ENCODE results near the gene EIF5.
A peak's percentile ranks its signal among the peaks of the same experiment; 100 is the strongest.

Gene EIF5

DNA sequence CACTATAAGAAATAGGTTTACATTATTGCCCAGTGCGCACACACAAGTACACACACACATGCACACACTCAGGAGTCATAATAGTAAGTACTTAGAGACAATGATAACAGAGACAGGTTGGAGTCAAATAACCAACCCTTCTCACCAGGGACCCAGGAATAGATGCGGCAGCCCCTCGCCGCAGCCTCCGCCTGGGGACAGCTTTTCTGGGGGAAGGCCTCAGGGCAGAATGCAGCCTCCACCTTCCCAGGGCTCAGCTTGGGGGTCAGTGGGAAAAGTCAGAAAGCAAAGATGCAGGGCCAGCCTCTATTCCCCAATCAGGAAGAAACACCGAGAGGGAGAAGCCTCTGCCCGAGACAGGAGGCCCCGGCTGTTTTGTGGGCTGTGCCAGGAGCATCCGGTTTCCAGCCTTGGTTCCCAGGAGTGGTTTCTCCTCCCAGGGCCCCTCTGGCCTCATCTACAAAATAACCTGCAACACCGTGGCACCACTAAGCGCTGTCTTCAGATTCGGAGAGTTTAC is 23.4 kb upstream of the EIF5 start:
- no peak for DNase-seq

DNA sequence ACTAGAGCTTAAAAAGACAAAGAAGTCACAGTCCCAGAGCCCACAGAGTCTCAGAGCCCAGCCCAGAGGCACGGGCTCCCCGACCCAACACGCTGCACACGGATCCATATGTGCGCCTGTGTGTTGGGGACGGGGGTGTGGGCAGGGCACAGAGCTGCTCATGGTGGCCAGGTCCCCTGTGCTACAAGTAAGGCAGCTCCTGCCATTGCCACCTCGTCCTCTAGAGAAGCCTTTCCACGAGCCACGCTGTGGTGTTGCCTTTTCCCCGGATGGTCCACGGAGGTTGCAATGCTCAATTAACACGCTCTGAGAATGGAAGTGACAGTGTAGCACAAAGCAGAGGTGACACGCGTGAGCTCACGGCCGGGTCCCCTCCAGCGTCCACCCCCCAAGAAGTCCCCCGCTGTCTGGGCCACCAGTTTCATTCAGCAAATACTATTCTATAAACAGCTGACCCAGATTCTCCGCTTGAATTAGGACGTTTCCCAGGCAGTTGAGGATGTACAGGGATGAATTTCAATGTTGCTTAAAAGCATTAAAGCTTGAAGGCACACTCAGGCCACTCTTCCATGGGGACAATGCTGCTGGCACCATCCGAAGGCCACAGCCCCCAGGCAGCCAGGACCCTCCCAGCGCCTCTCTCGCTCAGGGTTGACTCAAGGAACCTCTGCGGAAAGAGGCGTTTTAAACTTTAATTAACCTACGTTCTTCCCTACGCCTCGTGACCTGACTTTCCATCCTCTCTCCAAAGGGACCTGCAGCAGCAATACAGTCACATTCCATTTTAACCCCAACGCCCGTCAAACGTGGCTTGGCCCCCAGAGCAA is 22.7 kb upstream of the EIF5 start:
- DNase-seq, result no peak

GRCh38 chr14:103312006-103312635 is 21.9 kb upstream of the EIF5 start:
- no peak for DNase-seq

DNA sequence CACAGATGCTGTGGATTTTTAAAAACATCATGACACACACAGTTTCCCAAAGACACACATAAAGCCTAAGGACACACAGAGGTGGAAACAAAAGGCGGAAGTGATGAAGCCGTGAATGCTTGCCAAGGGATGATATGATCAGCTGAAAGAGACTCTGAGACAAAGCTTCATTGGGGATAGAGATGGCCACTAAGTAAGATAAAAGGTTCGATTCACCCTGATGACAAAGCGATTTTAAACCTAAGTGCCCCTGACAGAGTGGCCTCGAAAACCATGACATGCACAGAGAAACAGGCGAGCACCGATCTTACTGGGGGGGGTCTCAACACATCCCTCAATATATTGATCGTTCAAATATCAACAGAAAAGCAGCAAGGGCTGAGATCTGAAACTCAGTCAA is 20.3 kb upstream of the EIF5 start:
- no peak for DNase-seq

- no peak for DNase-seq
These were observed 19.4 kb upstream of the EIF5 start for GRCh38 chr14:103314496-103315277.

DNA sequence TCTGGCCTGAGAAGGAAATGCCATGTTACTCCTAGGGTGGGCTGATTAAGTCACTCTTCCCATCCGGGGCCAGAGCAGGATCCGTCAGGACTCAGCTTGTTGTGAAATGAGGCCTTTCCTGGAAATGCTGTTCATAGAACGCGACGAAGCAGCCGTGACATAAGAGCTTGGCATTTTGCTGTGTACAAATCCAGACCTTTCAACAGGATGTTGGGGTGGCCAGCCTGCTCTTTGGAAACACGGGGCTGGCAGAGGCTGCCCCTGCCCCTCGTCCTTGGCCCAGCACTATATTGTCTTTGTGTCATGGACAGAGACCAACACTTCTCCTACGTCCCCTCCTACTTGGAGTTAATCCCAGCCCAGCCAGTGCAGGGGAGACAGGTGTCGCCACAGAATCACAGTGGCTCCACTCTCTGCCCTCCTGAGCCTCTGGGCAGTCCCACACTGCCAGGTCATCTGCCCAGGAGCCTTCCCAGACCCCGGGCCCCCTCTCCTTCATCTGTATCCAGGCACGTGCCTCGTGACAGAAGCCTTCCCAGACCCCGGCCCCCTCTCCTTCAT is 18.6 kb upstream of the EIF5 start:
- no peak for DNase-seq

DNA sequence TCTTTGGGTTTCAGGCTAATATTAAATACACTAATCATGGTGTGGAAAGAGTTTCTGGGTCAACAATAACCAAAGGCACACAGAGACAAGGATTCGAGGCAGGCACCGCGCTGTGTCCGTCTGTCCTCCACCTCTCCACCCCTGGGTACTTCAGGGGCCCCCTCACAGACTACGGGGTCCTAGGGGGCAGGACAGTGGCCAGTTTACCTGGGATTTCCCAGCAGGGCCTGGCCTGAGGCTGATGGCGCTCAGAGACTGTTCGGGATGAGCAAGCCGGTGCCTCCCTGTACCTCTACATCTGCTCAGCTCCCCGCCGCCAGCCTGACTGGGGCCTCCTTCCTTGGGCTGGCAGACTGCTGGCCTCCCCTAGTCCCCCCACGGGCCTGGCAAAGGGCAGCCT is 18.1 kb upstream of the EIF5 start:
- no peak for DNase-seq

- no peak for DNase-seq
These were observed 17.3 kb upstream of the EIF5 start for GRCh38 chr14:103316721-103317121.

DNA sequence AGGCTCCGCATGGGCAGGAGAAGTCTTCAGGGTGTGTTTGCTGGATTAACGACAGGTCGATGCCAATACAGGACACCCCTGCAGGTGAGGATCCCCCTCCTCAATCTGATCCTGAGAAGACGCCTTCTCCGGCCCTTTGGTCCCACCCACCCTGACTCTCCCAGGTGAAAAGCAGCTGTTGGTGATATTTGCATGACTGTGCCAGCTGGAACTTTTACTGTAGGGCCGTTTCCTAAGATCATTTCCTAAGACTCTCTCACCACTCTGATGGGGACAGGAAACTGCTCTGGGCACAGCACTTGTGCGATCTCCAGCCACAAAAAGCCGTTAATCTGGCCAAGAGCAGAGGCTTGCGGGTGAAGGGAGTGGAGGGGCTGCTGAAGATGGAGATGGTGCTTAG is 16.8 kb upstream of the EIF5 start:
- no peak for DNase-seq

GRCh38 chr14:103317976-103318580 is 16.0 kb upstream of the EIF5 start:
- no peak for DNase-seq

DNA sequence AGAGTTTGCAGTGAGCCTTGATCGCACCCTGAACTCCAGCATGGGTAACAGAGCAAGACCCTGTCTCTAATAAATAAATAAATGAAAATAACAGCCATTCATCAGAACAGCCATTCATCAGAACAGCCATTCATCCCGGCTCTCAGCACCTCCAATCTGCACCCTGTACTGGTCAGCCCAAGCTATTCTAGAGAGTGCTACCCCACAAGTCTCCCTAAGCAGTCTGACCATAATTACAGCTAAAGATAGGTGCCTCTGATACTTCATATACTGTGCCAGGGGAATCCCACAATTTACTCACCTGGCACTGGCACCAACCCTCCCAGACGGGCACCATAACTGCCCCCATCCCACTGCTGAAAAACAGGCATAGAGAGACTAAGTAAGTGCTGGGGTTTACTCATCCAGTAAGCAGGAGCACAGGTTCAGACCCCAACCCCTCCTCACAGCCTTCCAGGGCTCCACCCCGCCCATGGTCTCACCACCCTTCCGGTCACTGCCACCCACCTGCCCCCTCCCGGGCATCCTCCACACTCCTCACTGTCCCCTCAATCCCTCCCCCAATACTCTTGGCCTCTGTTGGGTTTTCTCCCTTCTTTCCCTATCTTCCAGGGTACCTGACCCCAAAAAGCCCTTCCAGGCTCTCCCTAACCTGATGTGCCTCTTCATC is 15.2 kb upstream of the EIF5 start:
- DNase-seq, result no peak

- DNase-seq, result no peak
These were observed 14.6 kb upstream of the EIF5 start for GRCh38 chr14:103319422-103319821.

- no peak for DNase-seq
These were observed 8.0 kb upstream of the EIF5 start for GRCh38 chr14:103326078-103326477.

GRCh38 chr14:103328941-103329340 is 5.1 kb upstream of the EIF5 start:
- DNase-seq, result no peak

DNA sequence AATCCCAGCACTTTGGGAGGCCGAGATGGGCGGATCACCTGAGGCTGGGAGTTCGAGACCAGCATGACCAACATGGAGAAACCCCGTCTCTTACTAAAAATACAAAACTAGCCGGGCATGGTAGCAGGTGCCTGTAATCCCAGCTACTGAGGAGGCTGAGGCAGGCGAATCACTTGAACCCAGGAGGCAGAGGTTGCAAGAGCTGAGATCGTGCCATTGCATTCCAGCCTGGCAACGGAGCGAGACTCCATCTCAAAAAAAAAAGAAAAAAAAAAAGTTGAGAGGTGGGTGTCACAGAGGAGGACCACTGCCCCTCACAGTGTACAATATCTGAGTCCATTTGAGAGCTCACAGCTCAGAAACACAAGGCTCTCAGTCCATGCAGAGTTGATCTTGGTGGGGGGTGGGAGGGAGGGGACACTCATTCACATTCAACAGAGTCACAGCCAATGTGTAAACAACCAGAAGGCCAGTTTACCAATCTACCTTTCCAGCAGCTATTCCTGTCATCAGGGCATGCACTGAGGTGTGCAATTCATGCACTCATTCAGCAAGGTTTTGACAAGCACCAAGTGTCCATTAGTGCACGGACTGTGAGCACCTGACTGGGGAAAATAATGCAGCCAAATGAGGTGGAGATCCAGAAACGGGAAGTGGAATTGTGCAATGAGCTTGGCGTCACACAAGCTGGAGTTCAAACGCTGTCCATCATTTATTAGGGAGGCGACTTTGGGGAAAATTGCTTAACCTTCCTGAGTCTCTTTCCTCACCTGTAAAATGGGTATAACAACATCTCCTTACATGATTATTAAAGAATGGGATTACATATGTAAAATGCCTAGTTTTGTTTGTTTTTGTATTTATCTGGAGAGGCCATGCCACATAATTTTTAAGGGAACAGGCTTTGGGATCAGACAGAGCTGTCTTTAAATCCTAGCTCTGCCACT is 4.4 kb upstream of the EIF5 start:
- peak; percentile 34 to 61 (median 36) for DNase-seq

GRCh38 chr14:103330536-103330935 is 3.5 kb upstream of the EIF5 start:
- DNase-seq, result no peak

- DNase-seq, result peak in 1 of 3 experiments; percentile 37
These were observed 1.7 kb upstream of the EIF5 start for GRCh38 chr14:103332143-103332919.

DNA sequence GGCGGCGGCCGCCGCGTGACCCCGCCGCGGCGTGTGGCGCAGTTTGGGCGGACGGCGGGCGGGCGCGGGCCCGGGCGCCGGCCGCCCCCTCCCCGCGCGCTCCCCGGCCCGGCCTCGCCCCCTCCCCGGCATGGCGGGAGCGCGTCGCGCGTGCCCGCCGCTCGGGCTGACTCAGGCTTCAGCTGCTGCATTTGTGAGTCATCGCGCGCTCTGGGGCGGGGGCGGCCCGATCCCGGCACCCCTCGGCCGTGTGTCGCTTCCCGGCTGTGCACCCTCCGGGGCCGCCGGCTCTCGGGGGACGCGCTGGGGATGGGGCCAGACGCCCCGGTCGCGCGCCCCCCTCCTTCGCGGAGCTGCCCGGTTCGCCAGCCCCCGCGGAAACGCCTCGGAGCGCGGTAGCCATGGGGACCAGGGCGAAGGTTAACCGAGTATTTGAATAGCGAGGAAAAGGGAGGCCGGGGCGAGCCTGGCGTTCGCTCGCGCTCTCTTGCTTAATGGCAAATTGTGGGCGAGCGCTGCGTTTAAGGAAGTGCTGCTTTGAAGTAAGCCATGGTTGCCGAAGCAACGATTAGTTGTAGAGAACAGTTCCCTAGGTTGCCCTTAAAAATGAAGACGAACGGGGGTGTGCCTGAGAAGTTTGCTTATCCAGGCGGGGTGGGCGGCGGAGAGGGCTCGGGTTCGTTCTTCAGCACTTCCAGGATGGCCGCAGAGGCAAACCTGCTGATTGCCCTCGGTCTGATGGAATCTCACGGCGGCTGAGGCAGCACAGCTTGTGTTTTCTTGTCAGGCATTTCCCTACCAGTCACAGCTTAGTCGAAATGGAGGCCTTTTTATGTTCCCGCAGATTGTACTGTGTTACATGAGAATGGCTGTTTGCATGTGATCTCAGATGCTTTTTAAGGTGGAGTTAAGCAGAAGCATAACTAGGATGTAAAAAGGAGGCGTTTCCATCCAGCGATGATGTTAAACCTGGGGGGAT is 896 bp downstream of the EIF5 start:
- peak; percentile 63 to 86 (median 82) for DNase-seq

DNA sequence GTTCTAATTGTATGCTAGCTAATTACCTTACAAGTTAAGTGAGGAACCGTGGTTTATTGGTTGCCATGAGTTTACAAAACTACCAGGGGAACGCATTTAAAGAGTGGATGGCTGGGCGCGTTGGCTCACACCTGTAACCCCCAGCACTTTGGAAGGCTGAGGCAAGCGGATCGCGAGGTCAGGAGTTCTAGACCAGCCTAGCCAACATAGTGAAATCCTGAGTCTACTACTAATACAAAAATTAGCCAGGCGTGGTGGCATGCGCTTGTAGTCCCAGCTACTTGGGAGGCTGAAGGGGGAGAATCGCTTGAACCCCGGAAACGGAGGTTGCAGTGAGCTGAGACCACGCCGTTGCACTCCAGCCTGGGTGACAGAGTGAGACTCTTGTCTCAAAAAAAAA is 2.2 kb downstream of the EIF5 start:
- DNase-seq, result no peak
